SK-N-SH (cell line): ENCODE measurements around the gene USHBP1. TPM values are rescaled to one million over a fixed set of nuclear protein-coding genes. Genes with fewer than 3 reads are reported as not detected.

Experiments
- CTCF ChIA-PET: fragments of 300-600, 350-600 bp; formaldehyde crosslinking; extraction: SDS; loops from one replicate; lab custom pipeline; 2021; lab: Yijun Ruan, JAX
- POLR2A ChIA-PET: fragments of 350-600 bp; sonication (Branson Sonifier 250); formaldehyde crosslinking; extraction: SDS; loops from one replicate; lab custom pipeline; 2020; ENCODE audit warnings: antibody characterized with exemption, inconsistent platforms; lab: Yijun Ruan, JAX
- DNase-seq: peaks from one replicate; pipeline ENCODE4 v3.0.0; 2012
- H2AFZ ChIP-seq: fragments of 200-600 bp; sonication (generic); 2 replicates; pipeline ENCODE4 v1.8.1; 2016; ENCODE audit warnings: antibody characterized with exemption, mild to moderate bottlenecking, low read depth
- H3F3A ChIP-seq: fragments of 200-600 bp; sonication (generic); replicated peaks from 2 replicates; pipeline ENCODE3; 2016; ENCODE audit warnings: antibody characterized with exemption, mild to moderate bottlenecking; ENCODE audit not compliant: insufficient read depth
- H3K27ac ChIP-seq, 2 experiments: fragments of 200-500 bp in 1 of 2; fragments of 200-600 bp in 1 of 2; sonication (Bioruptor generic) in 1 of 2; sonication (generic), shearing (Covaris generic) in 1 of 2; 2 replicates each; pipeline versions ENCODE4 v1.5.1 to v1.6.1; 2014 to 2016; ENCODE audit warnings: low read depth in 2 of 2, inconsistent platforms in 1 of 2, low read length in 1 of 2, mild to moderate bottlenecking in 1 of 2, mixed read lengths in 1 of 2
- H3K27me3 ChIP-seq: fragments of 200-600 bp; sonication (generic), shearing (Covaris generic); 2 replicates; pipeline ENCODE4 v1.6.1; 2016; ENCODE audit warnings: mixed run types; ENCODE audit not compliant: insufficient read depth
- H3K36me3 ChIP-seq, 2 experiments: fragments of 200-500 bp in 1 of 2; fragments of 200-600 bp in 1 of 2; sonication (Bioruptor generic) in 1 of 2; sonication (generic) in 1 of 2; replicated peaks in 1 of 2; 2 replicates each; pipeline versions ENCODE3 to v1.5.1; 2014 to 2016; ENCODE audit warnings: low read length in 1 of 2, mild to moderate bottlenecking in 1 of 2; ENCODE audit not compliant: insufficient read depth in 2 of 2, control insufficient read depth in 1 of 2
- H3K4me1 ChIP-seq, 2 experiments: fragments of 200-500 bp in 1 of 2; fragments of 200-600 bp in 1 of 2; sonication (Bioruptor generic) in 1 of 2; sonication (generic), shearing (Covaris generic) in 1 of 2; 2 replicates each; pipeline versions ENCODE4 v1.5.1 to v1.6.1; 2014 to 2016; ENCODE audit warnings: low read depth in 1 of 2, low read length in 1 of 2, mixed run types in 1 of 2; ENCODE audit not compliant: insufficient read depth in 2 of 2, control insufficient read depth in 1 of 2
- H3K4me2 ChIP-seq: fragments of 200-600 bp; sonication (generic), shearing (Covaris generic); 2 replicates; pipeline ENCODE4 v1.6.1; 2017; ENCODE audit warnings: mixed run types
- H3K4me3 ChIP-seq, 2 experiments: fragments of 200-500 bp in 1 of 2; fragments of 200-600 bp in 1 of 2; sonication (Bioruptor generic) in 1 of 2; sonication (generic), shearing (Covaris generic) in 1 of 2; 2 replicates each; pipeline versions ENCODE4 v1.5.1 to v1.8.1; 2014 to 2016; ENCODE audit warnings: low read depth in 2 of 2, inconsistent platforms in 1 of 2, low read length in 1 of 2, mild to moderate bottlenecking in 1 of 2, mixed read lengths in 1 of 2, moderate library complexity in 1 of 2
- H3K79me2 ChIP-seq: fragments of 200-600 bp; sonication (generic); 2 replicates; pipeline ENCODE4 v1.8.1; 2017; ENCODE audit warnings: mild to moderate bottlenecking; ENCODE audit not compliant: insufficient read depth
- H3K9ac ChIP-seq: fragments of 200-600 bp; sonication (generic); 2 replicates; pipeline ENCODE4 v1.6.1; 2017; ENCODE audit warnings: mixed run types
- H3K9me2 ChIP-seq: fragments of 200-600 bp; sonication (generic); 2 replicates; pipeline ENCODE4 v1.6.1; 2017; ENCODE audit warnings: mixed run types
- H3K9me3 ChIP-seq: fragments of 200-600 bp; sonication (generic); 2 replicates; pipeline ENCODE4 v1.6.1; 2017; ENCODE audit warnings: mixed run types, mild to moderate bottlenecking, moderate library complexity
- H4K20me1 ChIP-seq: fragments of 200-600 bp; sonication (generic); 2 replicates; pipeline ENCODE4 v1.6.1; 2017; ENCODE audit warnings: mild to moderate bottlenecking, mixed run types; ENCODE audit not compliant: insufficient read depth
- ELF1 ChIP-seq: IDR thresholded peaks from 2 replicates; pipeline ENCODE4 v1.4.0; 2012
- EZH2phosphoT487 ChIP-seq: fragments of 200-600 bp; sonication (generic); IDR thresholded peaks from 2 replicates; pipeline ENCODE4 v1.6.1; 2017; ENCODE audit warnings: low read depth, mixed run types, mild to moderate bottlenecking, antibody characterized with exemption, moderate library complexity, borderline replicate concordance
- FOSL2 ChIP-seq: IDR thresholded peaks from 2 replicates; pipeline ENCODE4 v1.4.0; 2012; ENCODE audit warnings: low read depth, mild to moderate bottlenecking, moderate library complexity, borderline replicate concordance
- NRF1 ChIP-seq: IDR thresholded peaks from 2 replicates; pipeline ENCODE4 v1.6.1; 2012; ENCODE audit warnings: low read depth, mild to moderate bottlenecking, low read length
- RXRA ChIP-seq: IDR thresholded peaks from 2 replicates; pipeline ENCODE4 v1.4.0; 2012; ENCODE audit warnings: low read depth, mild to moderate bottlenecking, borderline replicate concordance
- SIN3A ChIP-seq: IDR thresholded peaks from 2 replicates; pipeline ENCODE4 v1.6.1; 2012; ENCODE audit warnings: low read depth, mild to moderate bottlenecking, low read length, moderate library complexity, borderline replicate concordance
- TEAD4 ChIP-seq: IDR thresholded peaks from 2 replicates; pipeline ENCODE4 v1.4.0; 2012; ENCODE audit warnings: mild to moderate bottlenecking, borderline replicate concordance; ENCODE audit not compliant: insufficient read depth
- WGBS: methylation state at CpG from one replicate; pipeline ENCODE4 v1.1.6; 2017; ENCODE audit warnings: low lambda C conversion rate; 5-methylcytosine and 5-hydroxymethylcytosine counted together
- polyA plus RNA-seq, 3 experiments: library from polyadenylated mRNA; depleted of rRNA; stranded (reverse); fragments of >200 nt; gene quantifications; 2 replicates each; pipeline ENCODE4 v1.2.3, GENCODE V29; 2012
- TF ChIP-seq, protein P1 (sequence below): fragments of 150-350 bp; IDR thresholded peaks from 2 replicates; pipeline ENCODE4 v1.6.1; 2016; ENCODE audit warnings: mild to moderate bottlenecking, low read depth, low read length
- TF ChIP-seq, protein P2 (sequence below): IDR thresholded peaks from 2 replicates; pipeline ENCODE4; 2012
- TF ChIP-seq, protein P3 (sequence below): fragments of 150-350 bp; IDR thresholded peaks from 2 replicates; pipeline ENCODE4 v1.6.1; 2017; ENCODE audit warnings: antibody characterized with exemption, low read length, low read depth, borderline replicate concordance
- TF ChIP-seq, protein P4 (sequence below): IDR thresholded peaks from 2 replicates; pipeline ENCODE4 v1.4.0; 2012; ENCODE audit warnings: low read depth, borderline replicate concordance

USHBP1 gene
- polyA plus RNA-seq, 1 of the 3 experiments (the other 2 are of a cell fraction), result 0.03 TPM

DNA sequence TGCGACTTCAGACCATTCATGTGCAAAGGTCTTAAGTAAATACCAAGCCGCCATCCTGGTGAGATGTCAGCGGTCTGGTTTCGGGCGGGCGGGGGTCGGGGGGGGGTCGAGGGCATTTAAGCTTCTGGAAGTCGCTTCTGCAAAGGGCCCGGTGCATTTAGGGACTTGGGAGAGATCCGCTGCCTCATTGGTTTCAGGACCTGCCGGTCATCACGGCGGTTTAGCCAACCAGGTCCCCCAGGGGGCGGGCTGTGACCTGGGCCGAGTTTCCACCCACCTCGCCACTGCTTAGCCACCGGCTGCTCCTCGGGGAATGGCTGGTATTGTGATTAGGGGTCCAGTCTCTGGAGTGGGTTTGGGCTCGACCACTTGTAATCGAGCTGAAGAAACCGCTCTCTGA is 24.9 kb upstream of the USHBP1 start:
- Histone ChIP-seq H4K20me1 (no peaks in the 10 kb centered on the region), H3K9me3 (no peaks in the 10 kb centered on the region), H3K79me2 (no peaks in the 10 kb centered on the region), H3K4me2 (no peak overlapping the region), H3K36me3 (no peaks in the 10 kb centered on the region), H3K27ac (no peak overlapping the region), H3K4me1 (peaks cover 0 to 8% of the 10 kb centered on the region in 2 experiments; a peak in 1 of 4 replicates), H3F3A (peaks cover 14% of the 10 kb centered on the region), H3K9ac (no peak overlapping the region), H3K27me3 (no peaks in the 10 kb centered on the region), H2AFZ (no peak overlapping the region), H3K4me3 (no peak overlapping the region), H3K9me2 (no peaks in the 10 kb centered on the region)
- ChIA-PET CTCF (interaction anchor here (0.6 to 2.1 kb wide), 5 partner anchors 14 to 374 kb away, joined by 3 to 10 read pairs (median 3); partner anchors contain the start of genes ABHD8 and MRPL34), POLR2A (no interaction called here)
- WGBS, result 24% methylated on average over 17 of the region's 22 CpGs
- peak; percentile 96 for DNase-seq
- TF ChIP-seq, protein P1, sequence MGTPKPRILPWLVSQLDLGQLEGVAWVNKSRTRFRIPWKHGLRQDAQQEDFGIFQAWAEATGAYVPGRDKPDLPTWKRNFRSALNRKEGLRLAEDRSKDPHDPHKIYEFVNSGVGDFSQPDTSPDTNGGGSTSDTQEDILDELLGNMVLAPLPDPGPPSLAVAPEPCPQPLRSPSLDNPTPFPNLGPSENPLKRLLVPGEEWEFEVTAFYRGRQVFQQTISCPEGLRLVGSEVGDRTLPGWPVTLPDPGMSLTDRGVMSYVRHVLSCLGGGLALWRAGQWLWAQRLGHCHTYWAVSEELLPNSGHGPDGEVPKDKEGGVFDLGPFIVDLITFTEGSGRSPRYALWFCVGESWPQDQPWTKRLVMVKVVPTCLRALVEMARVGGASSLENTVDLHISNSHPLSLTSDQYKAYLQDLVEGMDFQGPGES, result peak; percentile 47; the same call in 1 of the 2 replicates
- TF ChIP-seq FOSL2, result no peak
- TF ChIP-seq, protein P2, sequence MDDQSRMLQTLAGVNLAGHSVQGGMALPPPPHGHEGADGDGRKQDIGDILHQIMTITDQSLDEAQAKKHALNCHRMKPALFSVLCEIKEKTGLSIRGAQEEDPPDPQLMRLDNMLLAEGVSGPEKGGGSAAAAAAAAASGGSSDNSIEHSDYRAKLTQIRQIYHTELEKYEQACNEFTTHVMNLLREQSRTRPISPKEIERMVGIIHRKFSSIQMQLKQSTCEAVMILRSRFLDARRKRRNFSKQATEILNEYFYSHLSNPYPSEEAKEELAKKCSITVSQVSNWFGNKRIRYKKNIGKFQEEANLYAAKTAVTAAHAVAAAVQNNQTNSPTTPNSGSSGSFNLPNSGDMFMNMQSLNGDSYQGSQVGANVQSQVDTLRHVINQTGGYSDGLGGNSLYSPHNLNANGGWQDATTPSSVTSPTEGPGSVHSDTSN, result peak; percentile 98
- TF ChIP-seq, protein P3, sequence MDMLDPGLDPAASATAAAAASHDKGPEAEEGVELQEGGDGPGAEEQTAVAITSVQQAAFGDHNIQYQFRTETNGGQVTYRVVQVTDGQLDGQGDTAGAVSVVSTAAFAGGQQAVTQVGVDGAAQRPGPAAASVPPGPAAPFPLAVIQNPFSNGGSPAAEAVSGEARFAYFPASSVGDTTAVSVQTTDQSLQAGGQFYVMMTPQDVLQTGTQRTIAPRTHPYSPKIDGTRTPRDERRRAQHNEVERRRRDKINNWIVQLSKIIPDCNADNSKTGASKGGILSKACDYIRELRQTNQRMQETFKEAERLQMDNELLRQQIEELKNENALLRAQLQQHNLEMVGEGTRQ, result no peak

DNA sequence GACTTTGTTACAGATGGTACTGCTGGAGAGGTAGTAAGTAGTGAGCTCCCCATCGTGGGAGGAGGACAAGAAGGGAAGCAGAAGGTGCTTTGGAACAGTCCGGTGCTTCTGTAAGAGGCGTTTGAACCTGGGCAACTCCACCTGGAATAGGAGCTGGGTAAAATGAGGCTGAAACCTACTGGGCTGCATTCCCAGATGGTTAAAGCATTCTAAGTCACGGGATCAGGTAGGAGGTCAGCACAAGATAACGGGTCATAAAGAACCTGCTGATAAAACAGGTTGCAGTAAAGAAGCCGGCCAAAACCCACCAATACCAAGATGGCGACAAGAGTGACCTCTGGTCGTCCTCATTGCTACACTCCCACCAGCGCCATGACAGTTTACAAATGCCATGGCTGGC is 22.2 kb upstream of the USHBP1 start:
- Histone ChIP-seq H3K4me3 (no peak overlapping the region), H3K9me2 (no peaks in the 10 kb centered on the region), H3K9me3 (no peaks in the 10 kb centered on the region), H3K27me3 (no peaks in the 10 kb centered on the region), H3K4me2 (no peak overlapping the region), H2AFZ (no peak overlapping the region), H3F3A (peaks cover 7% of the 10 kb centered on the region), H3K36me3 (no peaks in the 10 kb centered on the region), H3K4me1 (peaks cover 0 to 5% of the 10 kb centered on the region in 2 experiments; a peak in 1 of 4 replicates), H4K20me1 (no peaks in the 10 kb centered on the region), H3K27ac (no peak overlapping the region), H3K79me2 (no peaks in the 10 kb centered on the region), H3K9ac (no peak overlapping the region)
- whole genome bisulfite sequencing, result 100% methylated on average over 9 of the region's 9 CpGs
- ChIA-PET CTCF (interaction anchor here (0.6 kb wide), 1 partner anchor 34 kb away, joined by 3 read pairs; no protein-coding TSS in a partner anchor), POLR2A (no interaction called here)
- no peak for TF ChIP-seq ELF1
- no peak for DNase-seq

DNA sequence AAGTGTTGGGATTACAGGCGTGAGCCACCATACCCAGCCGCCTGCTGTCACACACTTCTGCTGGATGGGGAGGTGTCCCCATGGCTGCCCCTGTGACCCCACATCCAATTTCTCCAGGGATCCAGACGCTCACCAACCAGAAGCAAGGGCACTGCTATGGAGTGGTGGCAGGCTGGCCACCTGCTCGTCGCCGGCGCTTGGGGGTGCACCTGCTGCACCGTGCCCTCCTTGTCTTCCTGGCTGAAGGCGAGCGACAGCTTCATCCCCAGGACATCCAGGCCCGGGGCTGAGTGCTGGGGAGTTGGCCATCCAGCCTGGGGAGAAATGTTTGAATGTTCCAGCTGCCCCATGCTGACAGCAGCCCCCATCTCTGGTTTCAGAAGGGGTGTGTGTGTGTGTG is 21.7 kb upstream of the USHBP1 start:
- no peaks in the 10 kb centered on the region for H3K27me3 ChIP-seq
- DNase-seq, result no peak
- H3F3A ChIP-seq, result peaks cover 7% of the 10 kb centered on the region
- no peak overlapping the region for H3K27ac ChIP-seq
- no peaks in the 10 kb centered on the region for H3K9me2 ChIP-seq
- 89% methylated on average over 5 of the region's 11 CpGs for WGBS
- CTCF ChIA-PET, result no interaction called here
- H3K4me1 ChIP-seq, result peaks cover 0 to 5% of the 10 kb centered on the region in 2 experiments; a peak in 1 of 4 replicates
- no peaks in the 10 kb centered on the region for H3K36me3 ChIP-seq
- no peaks in the 10 kb centered on the region for H4K20me1 ChIP-seq
- POLR2A ChIA-PET, result no interaction called here
- TF ChIP-seq, protein P3, result no peak
- TF ChIP-seq SIN3A, result no peak
- no peak for TF ChIP-seq RXRA
- no peak for TF ChIP-seq TEAD4
- TF ChIP-seq ELF1, result no peak
- TF ChIP-seq, protein P4, sequence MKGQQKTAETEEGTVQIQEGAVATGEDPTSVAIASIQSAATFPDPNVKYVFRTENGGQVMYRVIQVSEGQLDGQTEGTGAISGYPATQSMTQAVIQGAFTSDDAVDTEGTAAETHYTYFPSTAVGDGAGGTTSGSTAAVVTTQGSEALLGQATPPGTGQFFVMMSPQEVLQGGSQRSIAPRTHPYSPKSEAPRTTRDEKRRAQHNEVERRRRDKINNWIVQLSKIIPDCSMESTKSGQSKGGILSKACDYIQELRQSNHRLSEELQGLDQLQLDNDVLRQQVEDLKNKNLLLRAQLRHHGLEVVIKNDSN, result no peak
- TF ChIP-seq FOSL2, result no peak
- no peak for TF ChIP-seq NRF1
- TF ChIP-seq EZH2phosphoT487, result no peak
- no peak overlapping the region for H3K4me3 ChIP-seq
- no peaks in the 10 kb centered on the region for H3K79me2 ChIP-seq
- H3K9ac ChIP-seq, result no peak overlapping the region
- no peak overlapping the region for H2AFZ ChIP-seq
- H3K4me2 ChIP-seq, result no peak overlapping the region
- H3K9me3 ChIP-seq, result no peaks in the 10 kb centered on the region
